Activated CD4-positive, alpha-beta T cell treated with anti-CD3 and anti-CD28 coated beads, Interleukin-2, amount 50 U/mL, for 24 hours (primary cell): Measurements from ENCODE around the gene AKT1.
A peak's percentile ranks its signal among the peaks of the same experiment; 100 is the strongest.
"Not testable (repeated sequence)": the region's sequence is repeated elsewhere in the genome, so short reads cannot be mapped to it uniquely, and the experiment has no call there.

ENCODE experiments used
- DNase-seq, 2 donors: peaks; one replicate each; pipeline ENCODE4 v3.0.0-alpha.2; 2020; ENCODE audit warnings: low read depth in 1 of 2, low spot score in 1 of 2

The AKT1 gene

GRCh38 chr14:104794993-104795780 is at the start of gene AKT1:
AKT1 (minus strand) TSS chr14:104795748; CDS start chr14:104792643, 3,105 bp downstream.
- DNase-seq: no peak

- no peak for DNase-seq
Measured at GRCh38 chr14:104845033-104845666, 49.6 kb upstream of the AKT1 start.

- no peak for DNase-seq
Measured at GRCh38 chr14:104844306-104845032, 48.9 kb upstream of the AKT1 start.

- DNase-seq: no peak
Measured at GRCh38 chr14:104843442-104844305, 48.1 kb upstream of the AKT1 start.

- no peak for DNase-seq
Measured at GRCh38 chr14:104843006-104843405, 47.5 kb upstream of the AKT1 start.

- DNase-seq: no peak
Measured at GRCh38 chr14:104841730-104842129, 46.2 kb upstream of the AKT1 start.

- not testable (repeated sequence) for DNase-seq
Measured at GRCh38 chr14:104836171-104836935, 40.8 kb upstream of the AKT1 start.

- DNase-seq: no peak
Measured at GRCh38 chr14:104830781-104831180, 35.2 kb upstream of the AKT1 start.

- peak; percentile 27 to 35 for DNase-seq
Measured at GRCh38 chr14:104827177-104828055, 31.9 kb upstream of the AKT1 start.

GRCh38 chr14:104826861-104827176 is 31.3 kb upstream of the AKT1 start:
- DNase-seq: no peak

GRCh38 chr14:104826189-104826860 is 30.8 kb upstream of the AKT1 start:
- peak; percentile 88 to 97 for DNase-seq

- no peak for DNase-seq
Measured at GRCh38 chr14:104824353-104824997, 28.9 kb upstream of the AKT1 start.

- no peak for DNase-seq
Measured at GRCh38 chr14:104822821-104823615, 27.5 kb upstream of the AKT1 start.

- DNase-seq: no peak
Measured at GRCh38 chr14:104821971-104822608, 26.5 kb upstream of the AKT1 start.

GRCh38 chr14:104821229-104821945 is 25.8 kb upstream of the AKT1 start:
- DNase-seq: no peak

- DNase-seq: no peak
Measured at GRCh38 chr14:104820669-104821228, 25.2 kb upstream of the AKT1 start.
